ENCODE data around the gene LRRC63. TPM values are rescaled to one million over a fixed set of nuclear protein-coding genes. Genes with fewer than 3 reads are reported as not detected.

LRRC63 gene
- total and polyA plus RNA-seq, 9 of the 15 experiments (the other 6 are each of a cell fraction or from before 2014, with no cell fraction given), result 0.07 to 0.41 (median 0.24) TPM; not detected in 1

GRCh38 chr13:46211483-46212351 is at the start of gene LRRC63 (continued):
- TF ChIP-seq ARID3A (IDR thresholded peaks at IDR 0.05; ENCODE audit: borderline replicate concordance, low read depth, low read length), result no peak
- TF ChIP-seq HLTF (IDR thresholded peaks at IDR 0.05), result no peak
- no peak for TF ChIP-seq DEAF1 (CRISPR knock-in tag; IDR thresholded peaks at IDR 0.05)
- TF ChIP-seq SRF (CRISPR knock-in tag; IDR thresholded peaks at IDR 0.05), result no peak
- TF ChIP-seq POLR2H (tag; IDR thresholded peaks at IDR 0.05; ENCODE audit: low read depth), result no peak
- no peak for TF ChIP-seq BRF2 (IDR thresholded peaks at IDR 0.05; ENCODE audit: borderline replicate concordance, insufficient read depth, insufficient read length)
- TF ChIP-seq CREB3L1 (IDR thresholded peaks at IDR 0.05; ENCODE audit: borderline replicate concordance, low read depth), result 0 out of 2 replicates have a peak, but pooled peaks have one; percentile 40
- TF ChIP-seq FOXK2 (conservative IDR thresholded peaks at IDR 0.05 in 1 of 2, IDR thresholded peaks at IDR 0.05 in 1 of 2; ENCODE audit: low read depth in 2 of 2), result no peak
- TF ChIP-seq HMGN3 (IDR thresholded peaks at IDR 0.05; ENCODE audit: borderline replicate concordance, extremely low read depth, insufficient read length, low read depth, low read length), result peak; percentile 40
- no peak for TF ChIP-seq HNRNPH1 (optimal IDR thresholded peaks at IDR 0.05; ENCODE audit: low read depth, low read length)
- TF ChIP-seq RB1 (IDR thresholded peaks at IDR 0.05; ENCODE audit: low read depth), result peak; percentile 71; the same call in 1 of the 2 replicates
- TF ChIP-seq SRSF7 (optimal IDR thresholded peaks at IDR 0.05; ENCODE audit: low read depth, low read length), result no peak
- no peak for TF ChIP-seq ATF3 (IDR thresholded peaks at IDR 0.05)
- TF ChIP-seq ATF3 (CRISPR knock-in tag; conservative IDR thresholded peaks at IDR 0.05), result no peak
- TF ChIP-seq E2F6 (IDR thresholded peaks at IDR 0.05; ENCODE audit: borderline replicate concordance in 1 of 2, extremely low read depth in 1 of 2, insufficient read depth in 1 of 2, insufficient read length in 1 of 2, low read depth in 1 of 2, low read length in 1 of 2, poor library complexity in 1 of 2, severe bottlenecking in 1 of 2), result peak; percentile 93 to 94
- peak; percentile 6; the same call in 1 of the 2 replicates for TF ChIP-seq EP400 (IDR thresholded peaks at IDR 0.05)
- TF ChIP-seq NCOA4 (IDR thresholded peaks at IDR 0.05; ENCODE audit: partially characterized antibody), result no peak

Data from K562 (cell line).